Stimulated activated naive B cell treated with anti-CD40 and anti-IgM and Interleukin-4, amounts not matched to agents 10 μg/mL and 1 μg/mL and 100 μg/mL, for 72 hours (primary cell): ENCODE data around the gene SEPTIN1.
A peak's percentile ranks its signal among the peaks of the same experiment; 100 is the strongest.

Experiments used
- ATAC-seq, 2 donors: fragments of 150-1000 bp; cut with Tn5 transposase; replicated peaks; 2 replicates each; pipeline ENCODE4 v1.10.0; 2021; ENCODE audit warnings: moderate library complexity in 1 of 2
- DNase-seq: peaks from one replicate; pipeline ENCODE4 v3.0.0; 2021
- H3K27ac Mint-ChIP-seq: one replicate; pipeline ENCODE4 v1.8.0; 2022; ENCODE audit warnings: mild to moderate bottlenecking, mixed read lengths
- H3K27me3 Mint-ChIP-seq, 2 donors: one replicate each; pipeline ENCODE4 v1.8.0; 2022; ENCODE audit warnings: mixed read lengths in 2 of 2
- H3K36me3 Mint-ChIP-seq, 2 donors: one replicate each; pipeline ENCODE4 v1.8.0; 2022; ENCODE audit warnings: mixed read lengths in 2 of 2, mild to moderate bottlenecking in 1 of 2
- H3K4me1 Mint-ChIP-seq, 2 donors: one replicate each; pipeline ENCODE4 v1.8.0; 2022; ENCODE audit warnings: mixed read lengths in 2 of 2, mild to moderate bottlenecking in 1 of 2
- H3K4me3 Mint-ChIP-seq, 2 donors: one replicate each; pipeline ENCODE4 v1.8.0; 2022; ENCODE audit warnings: mild to moderate bottlenecking in 2 of 2, mixed read lengths in 2 of 2, moderate library complexity in 1 of 2
- H3K9me3 Mint-ChIP-seq, 2 donors: one replicate each; pipeline ENCODE4 v1.8.0; 2022; ENCODE audit warnings: mixed read lengths in 2 of 2, mild to moderate bottlenecking in 1 of 2

SEPTIN1 gene

GRCh38 chr16:30376461-30376902, 5.9 kb downstream of the SEPTIN1 start:
- Mint-ChIP-seq H3K36me3 (peaks cover 20 to 23% of the 10 kb centered on the region in 2 donors), H3K9me3 (peaks cover 0 to 2% of the 10 kb centered on the region in 2 donors), H3K27ac (peak overlapping the region; percentile 100), H3K4me3 (peak overlapping the region in 1 of 2 donors; percentile 97), H3K27me3 (no peaks in the 10 kb centered on the region), H3K4me1 (peaks cover 34 to 55% of the 10 kb centered on the region in 2 donors)
- ATAC-seq: no peak
- DNase-seq: no peak

DNA sequence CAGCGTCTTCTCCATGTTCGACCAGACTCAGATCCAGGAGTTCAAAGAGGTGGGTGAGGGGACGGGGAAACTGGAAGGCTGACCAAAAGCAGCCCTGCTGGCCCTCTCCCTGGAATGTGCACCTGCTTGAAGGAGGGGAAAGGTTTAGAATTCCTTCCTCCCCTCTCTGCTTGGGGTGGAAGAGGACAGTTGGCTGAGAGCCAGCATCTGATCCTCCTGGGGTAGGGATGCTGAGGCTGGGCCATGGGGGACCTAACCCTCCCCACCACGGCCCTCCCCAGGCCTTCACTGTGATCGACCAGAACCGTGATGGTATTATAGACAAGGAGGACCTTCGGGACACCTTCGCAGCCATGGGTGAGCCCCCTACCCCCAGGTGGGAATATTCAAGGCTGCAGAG, 6.5 kb downstream of the SEPTIN1 start:
- no peak overlapping the region for H3K27ac Mint-ChIP-seq
- H3K4me3 Mint-ChIP-seq: no peak overlapping the region
- no peaks in the 10 kb centered on the region for H3K27me3 Mint-ChIP-seq
- H3K4me1 Mint-ChIP-seq: peaks cover 32 to 54% of the 10 kb centered on the region in 2 donors
- H3K9me3 Mint-ChIP-seq: peaks cover 0 to 2% of the 10 kb centered on the region in 2 donors
- peaks cover 20 to 21% of the 10 kb centered on the region in 2 donors for H3K36me3 Mint-ChIP-seq
- ATAC-seq (no peak), DNase-seq (no peak)

DNA sequence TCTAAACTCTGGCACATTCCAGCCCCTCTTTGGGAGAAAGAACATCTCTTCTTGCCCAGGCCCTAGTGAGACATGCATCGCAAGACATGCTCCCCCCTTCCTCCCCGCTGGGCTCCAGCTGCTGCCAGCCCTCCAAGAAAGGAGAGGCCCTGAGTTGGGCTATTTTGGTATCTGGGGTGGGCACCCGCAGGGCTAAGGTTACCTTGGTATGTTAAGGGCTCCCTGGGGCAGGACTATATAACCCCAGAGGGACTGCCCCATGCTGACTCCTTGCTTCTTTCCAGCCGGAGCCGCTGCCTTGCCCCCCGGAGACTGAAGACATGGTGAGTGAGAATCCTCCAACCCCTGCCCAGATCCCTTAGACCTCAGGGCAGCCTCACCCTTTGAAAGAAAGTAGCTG, 7.8 kb downstream of the SEPTIN1 start, which contains the start of gene MYL11:
MYL11 (plus strand) TSS at position 265 of the 400 bp plus-strand sequence; CDS start at position 321, 56 bp downstream.
- Mint-ChIP-seq H3K4me1 (peaks cover 25 to 42% of the 10 kb centered on the region in 2 donors), H3K27ac (peak within 1 kb of the TSS; percentile 67), H3K4me3 (no peak within 1 kb of the TSS), H3K9me3 (no peaks in the 10 kb centered on the region), H3K36me3 (peaks cover 9 to 11% of the 10 kb centered on the region in 2 donors), H3K27me3 (no peaks in the 10 kb centered on the region)
- no peak for DNase-seq
- ATAC-seq: no peak

- ATAC-seq (no peak), DNase-seq (no peak)
- Mint-ChIP-seq H3K27me3 (no peaks in the 10 kb centered on the region), H3K27ac (peak overlapping the region; percentile 72), H3K9me3 (no peaks in the 10 kb centered on the region), H3K4me3 (no peak overlapping the region), H3K4me1 (peaks cover 28 to 41% of the 10 kb centered on the region in 2 donors), H3K36me3 (peaks cover 4 to 13% of the 10 kb centered on the region in 2 donors)
Observed at GRCh38 chr16:30372725-30373124, 9.6 kb downstream of the SEPTIN1 start.

DNA sequence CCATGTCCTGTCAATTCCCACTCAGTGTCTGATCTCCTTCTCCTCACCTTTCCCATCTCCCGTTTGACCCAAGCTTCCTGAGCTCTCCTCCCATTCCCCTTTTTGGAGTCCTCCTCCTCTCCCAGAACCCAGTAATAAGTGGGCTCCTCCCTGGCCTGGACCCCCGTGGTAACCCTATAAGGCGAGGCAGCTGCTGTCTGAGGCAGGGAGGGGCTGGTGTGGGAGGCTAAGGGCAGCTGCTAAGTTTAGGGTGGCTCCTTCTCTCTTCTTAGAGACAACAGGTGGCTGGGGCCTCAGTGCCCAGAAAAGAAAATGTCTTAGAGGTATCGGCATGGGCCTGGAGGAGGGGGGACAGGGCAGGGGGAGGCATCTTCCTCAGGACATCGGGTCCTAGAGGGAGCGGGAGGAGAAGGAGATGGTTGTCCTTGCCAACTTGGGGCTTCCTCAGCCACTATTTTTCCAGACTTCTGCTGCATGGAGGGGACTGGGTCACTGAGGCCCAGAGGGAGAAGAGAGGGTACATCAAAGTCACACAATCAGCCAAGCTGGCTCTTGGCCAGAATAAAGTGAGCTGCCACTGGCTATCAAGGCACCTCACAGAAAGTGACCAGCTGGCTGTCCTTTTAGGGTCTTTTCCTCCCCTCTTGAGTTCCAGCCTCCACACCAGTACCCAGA, 10.2 kb downstream of the SEPTIN1 start:
- H3K27me3 Mint-ChIP-seq: no peaks in the 10 kb centered on the region
- peaks cover 31 to 41% of the 10 kb centered on the region in 2 donors for H3K4me1 Mint-ChIP-seq
- H3K36me3 Mint-ChIP-seq: peaks cover 6 to 18% of the 10 kb centered on the region in 2 donors
- peak overlapping the region; percentile 90 to 96 for H3K4me3 Mint-ChIP-seq
- no peaks in the 10 kb centered on the region for H3K9me3 Mint-ChIP-seq
- ATAC-seq: no peak
- peak overlapping the region; percentile 98 for H3K27ac Mint-ChIP-seq
- no peak for DNase-seq

DNA sequence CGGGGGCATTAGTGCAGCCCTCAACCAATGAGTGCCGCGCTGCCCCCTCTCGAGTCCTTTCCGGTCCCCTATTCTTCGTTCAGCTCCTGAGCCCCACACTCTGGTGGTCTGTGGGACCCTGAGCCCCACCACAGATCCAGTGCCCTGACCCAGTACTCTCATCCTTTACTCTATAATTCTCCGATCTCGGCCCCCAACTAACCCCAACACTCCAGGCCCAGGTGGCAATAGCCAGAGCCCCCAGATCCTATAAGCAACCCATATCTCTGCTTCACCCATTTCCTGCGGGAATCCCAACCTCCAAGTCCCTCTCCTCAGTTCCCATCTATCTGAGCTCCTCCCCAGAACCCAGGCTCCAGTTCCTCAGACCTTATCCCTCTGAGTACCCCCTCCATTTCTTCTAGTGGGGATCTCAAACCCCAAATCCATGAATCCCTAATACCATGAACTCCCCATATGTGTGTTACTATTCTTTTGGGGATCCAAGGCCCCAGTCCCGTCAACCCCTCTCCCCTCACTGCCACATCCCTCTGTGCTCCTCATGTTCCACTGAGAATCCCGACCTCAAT, 11.0 kb downstream of the SEPTIN1 start:
- ATAC-seq: no peak
- no peak for DNase-seq
- H3K9me3 Mint-ChIP-seq: no peaks in the 10 kb centered on the region
- peaks cover 35 to 44% of the 10 kb centered on the region in 2 donors for H3K4me1 Mint-ChIP-seq
- H3K27ac Mint-ChIP-seq: peak overlapping the region; percentile 98
- peaks cover 8 to 26% of the 10 kb centered on the region in 2 donors for H3K36me3 Mint-ChIP-seq
- H3K4me3 Mint-ChIP-seq: peak overlapping the region; percentile 90 to 96
- no peaks in the 10 kb centered on the region for H3K27me3 Mint-ChIP-seq

DNA sequence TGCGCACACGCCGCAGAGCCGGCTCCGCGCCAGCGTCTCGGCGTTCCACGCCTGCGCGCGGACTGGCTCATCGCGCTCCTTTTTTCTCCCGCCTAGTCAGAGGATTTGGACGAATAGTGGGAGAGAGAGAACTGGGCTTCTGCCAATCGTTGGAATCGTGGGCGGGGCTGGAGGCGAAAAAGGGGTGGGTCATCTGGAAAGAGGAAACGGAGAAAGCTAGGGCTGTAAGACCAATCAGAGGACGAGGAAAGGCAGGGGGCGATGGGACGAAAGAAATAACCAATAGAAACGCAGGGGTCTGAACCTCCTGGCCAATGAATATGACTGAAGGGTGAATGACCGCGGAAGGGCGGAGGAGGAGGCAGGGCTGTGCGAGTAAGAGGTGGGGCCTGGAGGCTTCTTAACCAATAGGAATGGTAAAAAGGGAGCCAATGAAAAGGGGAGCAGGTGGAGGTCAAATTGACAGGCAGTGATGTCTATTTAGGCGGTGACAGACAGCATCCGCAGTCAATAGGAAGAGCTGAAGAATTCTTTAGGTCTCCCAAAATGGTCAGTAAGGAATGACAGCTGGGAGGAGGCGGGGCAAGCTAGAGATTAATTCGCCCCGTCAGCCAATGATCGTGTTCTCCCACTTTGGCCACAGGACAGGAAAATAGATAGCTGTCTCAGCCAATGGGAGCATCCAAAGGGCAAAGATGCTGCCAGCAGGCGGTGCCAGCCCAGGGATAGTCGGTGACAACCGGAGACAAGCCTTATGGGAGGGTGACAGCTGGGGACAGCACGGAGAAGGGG, 11.7 kb downstream of the SEPTIN1 start, which contains the start of gene TBC1D10B:
TBC1D10B (minus strand) TSS at position 39 of the 792 bp plus-strand sequence. CDS start 311 bp downstream, outside the sequence.
- ATAC-seq (peak; percentile 87), DNase-seq (peak; percentile 99)
- Mint-ChIP-seq H3K4me1 (peaks cover 36 to 44% of the 10 kb centered on the region in 2 donors), H3K27me3 (no peaks in the 10 kb centered on the region), H3K36me3 (peaks cover 8 to 28% of the 10 kb centered on the region in 2 donors), H3K9me3 (no peaks in the 10 kb centered on the region), H3K27ac (peak within 1 kb of the TSS; percentile 98), H3K4me3 (peak within 1 kb of the TSS; percentile 92 to 96)

DNA sequence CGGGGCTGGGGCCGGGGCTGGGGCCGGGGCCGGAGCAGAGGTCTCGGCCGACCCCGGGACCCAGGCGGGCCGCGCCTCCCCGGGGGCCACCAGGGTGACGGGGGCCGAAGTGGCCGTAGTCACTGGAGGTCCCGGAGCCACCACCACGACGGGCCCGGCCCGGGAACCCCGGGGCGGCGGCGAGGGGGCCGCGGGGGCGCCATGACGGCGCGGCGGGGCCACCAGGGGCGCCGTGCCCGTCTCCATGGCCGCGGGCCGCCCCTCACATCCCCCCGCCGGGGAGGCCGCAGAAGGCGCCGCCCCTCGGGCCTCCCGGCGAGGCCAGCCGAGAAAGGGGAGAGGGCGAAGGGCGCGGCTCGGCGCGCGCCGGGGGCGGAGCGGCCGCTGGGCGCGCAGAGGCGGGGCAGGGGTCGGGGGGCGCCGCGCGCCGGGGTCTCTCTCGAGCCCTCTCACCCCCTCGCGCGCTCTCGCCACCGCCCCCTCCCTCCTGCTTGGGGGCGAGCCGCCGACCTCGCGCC, 12.4 kb downstream of the SEPTIN1 start:
- Mint-ChIP-seq H3K4me3 (peak overlapping the region; percentile 92 to 96), H3K9me3 (no peaks in the 10 kb centered on the region), H3K27ac (peak overlapping the region; percentile 38), H3K27me3 (no peaks in the 10 kb centered on the region), H3K4me1 (peaks cover 41 to 50% of the 10 kb centered on the region in 2 donors), H3K36me3 (peaks cover 14 to 34% of the 10 kb centered on the region in 2 donors)
- ATAC-seq: peak; percentile 4 to 14
- no peak for DNase-seq

DNA sequence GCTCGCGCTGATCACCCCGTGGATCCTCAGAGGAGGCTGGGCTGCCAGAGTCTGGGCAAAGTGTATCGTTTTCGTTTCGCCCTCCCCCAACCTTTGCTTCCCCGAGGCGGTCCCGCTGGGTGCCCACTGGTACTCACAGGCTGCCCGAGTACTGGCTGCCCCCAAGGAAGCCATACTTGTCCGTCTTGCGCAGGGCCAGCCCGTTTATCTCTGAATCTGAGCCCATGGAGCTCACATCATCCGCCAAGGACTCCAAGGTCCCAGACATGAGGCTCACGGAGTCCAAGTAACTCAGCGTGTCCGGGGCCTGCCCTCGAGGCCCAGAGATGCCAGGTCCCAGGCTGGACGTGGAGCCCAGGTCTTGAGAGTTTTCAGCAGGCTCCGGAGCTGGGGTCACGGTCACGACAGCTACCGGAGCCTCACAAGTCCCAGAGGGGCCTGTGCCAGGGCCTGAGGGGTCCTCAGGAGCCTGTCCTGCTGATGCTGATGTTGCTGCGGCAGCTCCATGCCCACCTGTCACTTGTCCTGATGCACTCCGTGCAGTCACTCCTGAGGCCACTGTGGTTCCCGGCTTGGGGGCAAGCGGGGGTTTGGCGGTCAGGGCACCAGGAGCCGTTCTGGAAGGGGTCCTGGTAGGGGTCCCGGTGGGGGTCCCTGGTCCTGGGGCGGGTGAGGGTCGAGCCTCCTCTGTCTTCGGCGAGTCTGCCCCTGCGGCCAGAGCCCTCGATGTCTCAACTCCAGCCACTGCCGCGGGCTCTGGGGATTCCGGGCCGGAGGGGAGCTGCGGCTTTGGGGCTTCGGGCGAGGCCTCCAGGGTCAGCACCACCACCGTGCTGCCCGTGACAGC, 13.0 kb downstream of the SEPTIN1 start:
- Mint-ChIP-seq H3K4me1 (peaks cover 41 to 55% of the 10 kb centered on the region in 2 donors), H3K27me3 (no peaks in the 10 kb centered on the region), H3K36me3 (peaks cover 19 to 41% of the 10 kb centered on the region in 2 donors), H3K9me3 (no peaks in the 10 kb centered on the region), H3K27ac (peak overlapping the region; percentile 87), H3K4me3 (peak overlapping the region; percentile 86 to 92)
- DNase-seq: no peak
- ATAC-seq: no peak

DNA sequence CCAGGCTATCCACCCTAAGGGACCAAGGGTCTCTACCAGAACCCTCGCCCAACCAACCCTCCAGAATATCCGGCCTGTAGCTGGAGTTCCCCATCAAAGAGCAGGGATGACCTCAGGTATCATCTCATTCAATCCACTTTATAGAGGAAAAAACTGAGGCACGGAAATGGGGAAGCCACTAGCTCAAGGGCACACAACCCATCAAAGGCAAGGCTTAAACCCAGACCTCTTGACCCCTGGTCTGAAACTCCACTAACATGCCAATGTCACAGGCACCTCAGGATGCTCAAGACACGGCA, 13.6 kb downstream of the SEPTIN1 start:
- peaks cover 21 to 41% of the 10 kb centered on the region in 2 donors for H3K36me3 Mint-ChIP-seq
- H3K4me1 Mint-ChIP-seq: peaks cover 41 to 55% of the 10 kb centered on the region in 2 donors
- no peaks in the 10 kb centered on the region for H3K9me3 Mint-ChIP-seq
- H3K27me3 Mint-ChIP-seq: no peaks in the 10 kb centered on the region
- H3K4me3 Mint-ChIP-seq: peak overlapping the region; percentile 86 to 92
- H3K27ac Mint-ChIP-seq: peak overlapping the region; percentile 87
- ATAC-seq: no peak
- DNase-seq: no peak

- no peak for ATAC-seq
- peaks cover 41 to 55% of the 10 kb centered on the region in 2 donors for H3K4me1 Mint-ChIP-seq
- no peaks in the 10 kb centered on the region for H3K27me3 Mint-ChIP-seq
- H3K36me3 Mint-ChIP-seq: peaks cover 23 to 42% of the 10 kb centered on the region in 2 donors
- H3K27ac Mint-ChIP-seq: peak overlapping the region; percentile 87
- no peaks in the 10 kb centered on the region for H3K9me3 Mint-ChIP-seq
- peak overlapping the region; percentile 86 to 92 for H3K4me3 Mint-ChIP-seq
- no peak for DNase-seq
Observed at GRCh38 chr16:30368122-30368791, 14.1 kb downstream of the SEPTIN1 start.

DNA sequence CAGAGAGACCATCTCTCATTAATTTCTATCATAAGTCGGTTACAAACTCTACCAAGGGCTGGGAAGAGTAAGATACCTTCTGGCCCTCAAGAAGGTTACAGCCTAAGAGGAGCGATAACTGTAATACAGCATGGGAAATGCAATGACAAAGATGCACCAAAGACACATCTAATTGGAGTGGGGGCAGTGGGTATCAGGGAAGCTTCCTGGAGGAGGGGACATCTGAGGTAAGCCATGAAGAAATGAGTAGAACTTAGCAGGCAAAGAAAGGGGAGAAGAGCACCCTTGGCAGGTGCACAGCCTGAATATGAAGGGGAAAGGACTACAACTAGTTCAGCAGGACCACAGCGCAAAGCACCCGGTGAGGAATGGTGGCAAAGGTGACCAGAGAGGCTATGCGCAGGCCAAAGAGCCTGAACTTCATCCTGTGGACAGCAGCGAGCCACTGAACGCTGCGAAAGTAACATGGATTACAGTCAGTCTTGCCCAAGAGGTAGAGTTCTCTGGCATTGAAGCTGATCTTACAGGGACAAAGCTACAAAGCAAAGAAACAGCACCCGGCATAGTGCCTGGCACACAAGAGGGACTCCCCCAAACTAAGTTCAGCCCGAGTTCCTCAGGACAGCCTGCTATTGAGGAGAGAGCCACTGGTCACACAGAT, 14.9 kb downstream of the SEPTIN1 start:
- H3K27ac Mint-ChIP-seq: peak overlapping the region; percentile 63
- peaks cover 41 to 55% of the 10 kb centered on the region in 2 donors for H3K4me1 Mint-ChIP-seq
- H3K4me3 Mint-ChIP-seq: peak overlapping the region; percentile 86 to 92
- no peak for ATAC-seq
- H3K9me3 Mint-ChIP-seq: no peaks in the 10 kb centered on the region
- DNase-seq: no peak
- peaks cover 26 to 48% of the 10 kb centered on the region in 2 donors for H3K36me3 Mint-ChIP-seq
- no peaks in the 10 kb centered on the region for H3K27me3 Mint-ChIP-seq
